IPS-NIHi7 (cell line): ENCODE data around the gene ZFP30.

Experiments
- DNase-seq: peaks from one replicate; pipeline ENCODE4 v3.0.0; 2012; ENCODE audit warnings: mixed read lengths; ENCODE audit errors: extremely low spot score

Gene ZFP30

DNA sequence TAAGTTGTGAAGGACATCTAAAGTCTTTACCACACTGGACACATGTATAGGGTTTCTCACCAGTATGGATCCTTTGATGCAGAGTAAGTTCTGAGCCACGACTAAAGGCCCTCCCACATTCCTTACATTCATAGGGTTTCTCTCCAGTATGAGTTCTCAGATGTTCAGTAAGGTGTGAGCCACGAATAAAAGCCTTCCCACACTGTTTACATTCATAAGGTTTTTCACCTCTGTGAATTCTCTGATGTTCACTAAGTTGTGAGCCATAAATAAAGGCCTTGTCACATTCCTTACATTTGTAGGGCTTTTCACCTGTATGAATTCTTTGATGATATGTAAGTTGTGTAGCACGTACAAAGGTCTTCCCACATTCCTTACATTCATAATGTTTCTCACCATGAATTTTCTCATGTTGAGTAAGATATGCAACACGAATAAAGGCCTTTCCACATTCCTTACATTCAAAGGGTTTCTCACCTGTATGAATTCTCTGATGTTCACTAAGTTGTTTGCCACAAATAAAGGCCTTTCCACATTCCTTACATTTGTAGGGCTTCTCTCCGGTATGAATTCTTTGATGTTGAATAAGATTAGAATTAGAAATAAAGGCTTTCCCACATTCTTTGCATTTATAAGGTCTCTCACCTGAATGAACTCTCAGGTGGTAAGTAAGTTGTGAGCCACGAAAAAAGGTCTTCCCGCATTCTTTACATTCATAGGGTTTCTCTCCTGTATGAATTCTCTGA lies 90.5 kb downstream of the ZFP30 start:
- DNase-seq = no peak
